Stomach (tissue), 9 donors: Measurements from ENCODE around the gene FTSJ3. TPM values are rescaled to one million over a fixed set of nuclear protein-coding genes. Genes with fewer than 3 reads are reported as not detected.

Experiments used
- DNase-seq, 2 donors: peaks; one replicate each; pipeline versions ENCODE4 v3.0.0 to v3.0.0-alpha.2; 2013 to 2019
- H3K27ac ChIP-seq, 5 donors: fragments of 200-600 bp in 4 of 5; sonication (generic) in 4 of 5; one replicate each; pipeline ENCODE4 v1.5.1; 2013 to 2019; ENCODE audit warnings: mild to moderate bottlenecking in 1 of 5, moderate library complexity in 1 of 5
- H3K27me3 ChIP-seq, 3 donors: fragments of 200-600 bp; sonication (generic); one replicate each; pipeline ENCODE4 v1.5.1; 2017 to 2019; ENCODE audit warnings: mixed run types in 1 of 3
- H3K36me3 ChIP-seq, 4 donors: fragments of 200-600 bp; sonication (generic); 1 replicate in 3 of 4; 2 replicates in 1 of 4; pipeline ENCODE4 v1.5.1; 2016 to 2019
- H3K4me1 ChIP-seq, 4 donors: fragments of 200-600 bp; sonication (generic); one replicate each; pipeline ENCODE4 v1.5.1; 2016 to 2019
- H3K4me3 ChIP-seq, 4 donors: fragments of 200-600 bp; sonication (generic) in 3 of 4; one replicate each; pipeline ENCODE4 v1.5.1; 2016 to 2019; ENCODE audit warnings: mild to moderate bottlenecking in 1 of 4
- H3K9me3 ChIP-seq, 4 donors: fragments of 200-600 bp; sonication (generic); one replicate each; pipeline ENCODE4 v1.5.1; 2016 to 2019
- CTCF ChIP-seq, 7 experiments: fragments of 450-650 bp in 4 of 7; fragments of 200-600 bp in 3 of 7; sonication (generic) in 3 of 7; IDR thresholded peaks; one replicate each; pipeline ENCODE4 v1.5.1; 2016 to 2019; ENCODE audit warnings: antibody characterized with exemption in 7 of 7, control low read depth in 2 of 7, mild to moderate bottlenecking in 1 of 7
- EP300 ChIP-seq: sonication (generic); formaldehyde crosslinking; IDR thresholded peaks from one replicate; pipeline ENCODE4 v1.6.1; 2017; ENCODE audit warnings: antibody characterized with exemption
- POLR2A ChIP-seq, 4 donors: fragments of 450-650 bp; IDR thresholded peaks; one replicate each; pipeline ENCODE4 v1.6.1; 2016; ENCODE audit warnings: antibody characterized with exemption in 4 of 4, control low read depth in 2 of 4, mild to moderate bottlenecking in 1 of 4, moderate library complexity in 1 of 4
- POLR2AphosphoS5 ChIP-seq, 3 donors: sonication (generic); formaldehyde crosslinking; IDR thresholded peaks; one replicate each; pipeline ENCODE4 v1.6.1; 2016; ENCODE audit warnings: antibody characterized with exemption in 3 of 3
- WGBS, 5 donors: extraction: QIAGEN DNeasy Blood & Tissue Kit in 3 of 5; methylation state at CpG; one replicate each; pipeline versions ENCODE4 v1.1.5 to v1.1.7; 2013 to 2018; 5-methylcytosine and 5-hydroxymethylcytosine counted together
- intact Hi-C: fragments of 100-400 bp; cut with DNase I; formaldehyde crosslinking; loops from one replicate; pipeline ENCODE4 v1.15.1; 2023; ENCODE audit warnings: low total_unique reads
- polyA plus RNA-seq, 3 donors: library from polyadenylated mRNA; stranded (reverse); fragments of 200-250 nt; gene quantifications; one replicate each; pipeline ENCODE4 v1.2.3, GENCODE V29; 2013
- total RNA-seq, 5 donors: library from RNA; depleted of rRNA; stranded (reverse); fragments of >200 nt; gene quantifications; one replicate each; pipeline versions ENCODE4 v1.1.0 to v1.2.3, GENCODE V29; 2014 to 2016
- donor health status: healthy with polysubstance abuse.
- donor health status: Bipolar disorder and iron deficiency.
- donor health status: healthy.

Gene FTSJ3
- total and polyA plus RNA-seq, 8 donors: 3.5 to 54.0 (median 16.6) TPM

DNA sequence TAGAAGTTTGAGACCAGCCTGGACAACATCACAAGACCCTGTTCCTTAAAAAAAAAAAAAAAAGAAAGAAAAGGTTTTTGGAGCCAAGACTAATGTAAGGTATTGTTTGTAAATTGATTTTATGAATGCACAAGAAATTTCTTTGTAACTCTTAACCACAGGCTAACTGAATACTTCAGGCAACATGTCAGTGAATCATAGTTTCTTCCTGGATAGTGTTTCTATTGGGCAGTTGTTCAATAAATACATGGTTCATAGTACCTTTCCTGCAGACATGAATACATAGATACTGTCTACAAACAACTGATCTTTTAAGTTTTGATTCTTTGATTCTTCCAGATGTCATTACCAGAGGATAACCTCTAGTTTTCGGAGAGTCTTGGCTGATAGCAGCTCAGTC is 41.9 kb downstream of the FTSJ3 start:
- WGBS, 5 donors: 84 to 100% (median 90%) methylated on average over 1 of the region's 1 CpG
- peaks cover 6 to 55% (median 30%) of the 10 kb centered on the region in 4 donors for H3K4me1 ChIP-seq

GRCh38 chr17:63783522-63783921 is 43.9 kb downstream of the FTSJ3 start:
- Histone ChIP-seq H3K27ac (no peak overlapping the region), H3K4me1 (peaks cover 17 to 69% (median 44%) of the 10 kb centered on the region in 4 donors), H3K27me3 (no peaks in the 10 kb centered on the region), H3K36me3 (peaks cover 14 to 59% (median 50%) of the 10 kb centered on the region in 4 donors), H3K9me3 (no peaks in the 10 kb centered on the region), H3K4me3 (no peak overlapping the region)
- DNase-seq: no peak
- WGBS, 5 donors: 79 to 87% (median 83%) methylated on average over 6 of the region's 6 CpGs
- TF ChIP-seq CTCF (IDR thresholded peaks at IDR 0.05) (no peak), EP300 (no peak), POLR2A (IDR thresholded peaks at IDR 0.05) (no peak), POLR2AphosphoS5 (IDR thresholded peaks at IDR 0.05) (no peak)
- intact Hi-C loops: no loop called here

More for the DNA sequence above, 41.9 kb downstream of the FTSJ3 start:
- no peak overlapping the region for H3K4me3 ChIP-seq
- TF ChIP-seq POLR2AphosphoS5 (IDR thresholded peaks at IDR 0.05): no peak
- TF ChIP-seq EP300: no peak
- no peak for TF ChIP-seq CTCF (IDR thresholded peaks at IDR 0.05)
- TF ChIP-seq POLR2A (IDR thresholded peaks at IDR 0.05): no peak
- intact Hi-C loops: no loop called here
- no peaks in the 10 kb centered on the region for H3K27me3 ChIP-seq
- H3K9me3 ChIP-seq: no peaks in the 10 kb centered on the region
- peaks cover 24 to 77% (median 56%) of the 10 kb centered on the region in 4 donors for H3K36me3 ChIP-seq
- no peak for DNase-seq
- H3K27ac ChIP-seq: no peak overlapping the region

DNA sequence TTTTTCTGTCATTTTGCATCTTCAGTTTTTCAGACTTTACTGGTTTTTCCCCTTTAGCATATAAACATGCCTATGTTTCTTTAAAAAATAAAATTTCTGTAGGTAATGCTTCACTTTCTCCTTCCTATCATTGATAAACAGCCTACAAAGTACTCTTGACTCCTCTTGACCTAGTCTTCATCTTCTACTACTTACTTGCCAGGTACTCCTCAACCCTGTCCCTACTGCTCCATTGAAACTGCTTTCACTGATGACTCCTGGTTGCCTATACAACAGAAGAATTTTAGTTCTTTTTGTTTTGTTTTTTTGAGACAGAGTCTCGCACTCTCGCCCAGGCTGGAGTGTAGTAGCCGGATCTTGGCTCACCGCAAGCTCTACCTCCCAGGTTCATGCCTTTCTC is 46.5 kb downstream of the FTSJ3 start:
- WGBS, 5 donors: 93 to 100% (median 96%) methylated on average over 4 of the region's 4 CpGs
- TF ChIP-seq POLR2A (IDR thresholded peaks at IDR 0.05): no peak
- no peak for TF ChIP-seq EP300
- TF ChIP-seq POLR2AphosphoS5 (IDR thresholded peaks at IDR 0.05): no peak
- no peak for TF ChIP-seq CTCF (IDR thresholded peaks at IDR 0.05)
- H3K4me1 ChIP-seq: peaks cover 30 to 95% (median 60%) of the 10 kb centered on the region in 4 donors
- H3K27ac ChIP-seq: peak overlapping the region in 4 of 5 donors; percentile 31 to 54 (median 48)
- no peak overlapping the region for H3K4me3 ChIP-seq
- H3K27me3 ChIP-seq: no peaks in the 10 kb centered on the region
- H3K9me3 ChIP-seq: no peaks in the 10 kb centered on the region
- intact Hi-C loops: no loop called here
- DNase-seq: no peak
- peaks cover 5 to 44% (median 41%) of the 10 kb centered on the region in 4 donors for H3K36me3 ChIP-seq

GRCh38 chr17:63780507-63780906 is 47.0 kb downstream of the FTSJ3 start:
- Histone ChIP-seq H3K4me1 (peaks cover 34 to 96% (median 64%) of the 10 kb centered on the region in 4 donors), H3K27me3 (no peaks in the 10 kb centered on the region), H3K27ac (peak overlapping the region; percentile 7 to 54 (median 43)), H3K9me3 (no peaks in the 10 kb centered on the region), H3K4me3 (no peak overlapping the region), H3K36me3 (peaks cover 5 to 43% (median 41%) of the 10 kb centered on the region in 4 donors)
- TF ChIP-seq CTCF (IDR thresholded peaks at IDR 0.05) (no peak), POLR2A (IDR thresholded peaks at IDR 0.05) (no peak)
- peak; percentile 36 to 41 for DNase-seq
- intact Hi-C loops: no loop called here
- WGBS, 5 donors: 33 to 68% (median 58%) methylated on average over 1 of the region's 1 CpG
